GM19455 (cell line): Measurements from ENCODE around the gene PLXNA1.

Source experiments
- ATAC-seq: cut with Tn5 transposase; IDR thresholded peaks from one replicate; pipeline ENCODE4 v1.9.1; 2021; ENCODE audit not compliant: unreplicated experiment

Gene PLXNA1

GRCh38 chr3:126999383-126999782 lies 16.5 kb downstream of the PLXNA1 start:
- no peak for ATAC-seq

DNA sequence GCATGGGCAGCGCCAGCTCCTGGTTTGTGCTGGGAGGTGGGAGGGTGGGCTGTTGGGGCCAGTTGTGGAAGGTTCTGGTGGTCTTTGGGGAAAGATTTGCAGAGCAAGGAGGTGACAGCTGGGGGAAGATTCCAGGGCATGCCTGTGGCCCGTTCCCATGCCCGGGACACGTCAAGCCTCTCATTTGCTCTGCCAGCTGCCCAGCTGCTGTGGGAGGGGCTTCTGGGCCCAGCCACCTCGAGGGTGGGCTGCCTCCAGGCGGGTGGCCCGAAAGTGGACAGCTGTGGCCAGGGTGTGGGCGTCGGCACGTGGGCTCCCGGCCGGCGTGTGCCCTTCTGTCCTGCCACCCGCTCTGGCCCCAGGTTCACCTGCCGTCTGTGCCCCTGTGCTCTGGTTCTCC lies 17.2 kb downstream of the PLXNA1 start:
- ATAC-seq: no peak

DNA sequence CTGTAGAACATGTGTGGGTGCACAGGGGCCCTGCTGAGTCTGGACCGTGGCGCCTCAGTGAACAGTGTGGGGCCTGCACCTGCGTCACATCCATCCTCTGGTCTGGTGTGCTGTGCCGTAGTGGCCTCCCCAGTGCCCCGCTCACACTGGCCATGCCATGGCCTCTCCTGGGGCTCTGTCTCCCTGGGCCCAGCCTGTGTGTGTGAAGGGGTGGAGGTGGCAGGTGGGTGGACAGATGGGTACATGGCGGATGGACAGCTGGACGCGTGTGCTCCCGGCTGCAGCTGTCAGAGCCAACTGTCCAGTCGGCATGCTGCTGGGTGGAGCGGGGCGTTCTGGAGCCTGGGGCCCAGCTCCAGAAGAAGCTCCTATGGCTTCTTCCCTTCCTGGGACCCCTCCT lies 17.8 kb downstream of the PLXNA1 start:
- no peak for ATAC-seq

DNA sequence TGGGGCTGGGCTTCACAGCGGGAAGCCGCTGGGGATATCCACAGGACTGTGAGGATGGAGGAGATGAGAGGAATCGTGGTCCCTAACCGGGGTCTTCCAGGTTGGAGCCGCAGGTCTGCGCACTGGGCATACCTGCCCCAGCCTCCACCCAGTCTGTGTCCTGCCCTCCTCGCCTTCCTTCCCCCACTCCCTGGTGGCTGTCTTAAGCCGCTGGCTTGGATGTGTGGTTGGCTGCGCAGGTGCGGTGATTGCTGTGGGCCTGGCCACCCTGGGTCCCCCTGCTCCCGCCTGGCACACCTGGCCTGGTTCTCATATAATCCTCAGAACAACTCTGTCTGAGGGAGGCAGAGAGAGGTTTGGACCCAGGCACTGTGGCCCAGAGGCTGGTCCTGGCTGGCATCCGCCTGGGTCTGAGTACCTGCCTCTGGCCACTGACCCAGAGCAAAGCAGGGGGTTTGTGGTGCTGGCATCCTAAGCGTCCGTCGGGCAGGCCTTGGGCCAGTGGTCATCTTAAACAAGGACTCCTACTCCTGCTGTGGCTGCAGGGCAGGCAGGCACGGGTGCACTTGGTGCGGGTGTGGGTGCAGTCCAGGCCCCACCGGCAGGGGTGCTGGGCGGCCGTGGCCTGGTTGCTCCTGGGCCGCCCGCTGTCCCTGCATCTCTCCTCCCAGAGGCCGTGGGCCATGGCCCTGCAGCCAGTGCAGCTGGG lies 18.7 kb downstream of the PLXNA1 start:
- no peak for ATAC-seq

DNA sequence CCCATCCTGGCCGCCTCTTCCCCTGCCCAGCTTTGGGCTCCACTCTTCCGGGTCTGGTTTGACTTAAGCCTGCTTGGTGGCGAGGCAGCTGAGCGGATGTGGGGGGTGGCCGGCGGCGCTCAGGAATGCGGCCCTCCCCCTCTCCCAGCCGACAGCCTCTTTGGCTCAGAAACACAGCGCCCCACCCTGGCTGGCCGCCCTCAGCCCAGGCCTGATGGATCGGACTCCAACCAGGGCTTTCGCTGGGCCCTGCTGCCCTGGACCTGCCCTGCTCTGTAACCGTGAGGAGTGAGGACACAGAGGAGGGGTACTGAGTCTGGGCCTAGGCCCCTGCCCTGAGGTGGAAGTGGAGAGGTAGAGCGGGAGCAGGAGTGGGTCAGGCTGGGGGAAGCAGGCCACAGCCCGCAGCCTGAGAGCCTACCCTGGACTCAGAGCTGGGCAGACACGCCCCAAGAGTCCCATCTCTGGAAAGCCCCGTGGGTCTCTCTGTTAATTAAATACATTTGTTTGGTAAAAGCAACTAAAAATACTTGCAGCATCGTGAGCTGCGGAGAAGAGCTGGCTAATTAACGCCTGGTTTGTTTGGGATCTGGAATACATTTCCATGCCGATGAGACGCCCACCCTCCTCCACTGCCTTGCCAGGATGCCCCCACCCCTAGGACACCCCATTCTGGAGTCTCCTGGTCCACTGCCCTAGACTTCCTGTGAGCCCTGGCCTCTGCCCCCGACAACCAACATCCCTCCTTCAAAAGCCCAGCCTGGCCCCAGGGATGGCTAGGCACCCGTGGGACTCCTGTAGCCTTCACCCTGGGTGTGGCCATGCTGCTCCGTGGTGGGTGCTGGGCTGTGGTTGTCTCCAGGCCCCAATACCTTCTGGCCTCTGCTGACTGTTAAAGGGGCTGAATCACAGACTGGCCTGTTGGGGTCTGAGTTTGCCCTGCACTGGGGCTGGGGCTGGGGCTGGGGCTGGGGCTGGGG lies 19.6 kb downstream of the PLXNA1 start:
- ATAC-seq: no peak

GRCh38 chr3:127003175-127003555 lies 20.2 kb downstream of the PLXNA1 start:
- no peak for ATAC-seq

- no peak for ATAC-seq
Observed at GRCh38 chr3:127003601-127004280, 20.8 kb downstream of the PLXNA1 start.

DNA sequence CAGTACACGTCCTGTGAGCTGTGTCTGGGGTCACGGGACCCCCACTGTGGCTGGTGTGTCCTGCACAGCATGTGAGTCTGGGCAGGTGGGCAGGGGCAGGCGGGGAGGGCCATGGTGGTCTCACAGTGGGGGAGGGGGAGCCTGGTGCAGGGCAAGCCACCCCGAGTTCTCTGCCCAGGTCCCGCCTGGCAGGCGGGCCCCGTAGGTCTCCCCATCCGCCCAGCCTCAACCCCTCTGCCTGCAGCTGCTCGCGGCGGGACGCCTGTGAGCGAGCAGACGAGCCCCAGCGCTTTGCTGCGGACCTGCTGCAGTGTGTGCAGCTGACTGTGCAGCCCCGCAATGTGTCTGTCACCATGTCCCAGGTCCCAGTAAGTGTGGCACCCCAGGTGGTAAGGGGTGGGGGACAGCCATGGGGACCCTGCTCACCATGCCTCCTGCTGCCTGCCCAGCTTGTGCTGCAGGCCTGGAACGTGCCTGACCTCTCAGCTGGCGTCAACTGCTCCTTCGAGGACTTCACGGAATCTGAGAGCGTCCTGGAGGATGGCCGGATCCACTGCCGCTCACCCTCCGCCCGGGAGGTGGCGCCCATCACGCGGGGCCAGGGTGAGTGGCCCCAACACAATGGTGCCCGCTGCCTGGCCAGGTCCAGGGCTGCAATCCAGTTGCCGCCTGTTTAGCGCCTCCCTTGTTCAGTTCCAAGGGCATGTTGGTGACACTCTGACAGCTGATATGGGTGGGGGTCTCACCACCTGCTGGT lies 21.9 kb downstream of the PLXNA1 start:
- ATAC-seq: no peak

DNA sequence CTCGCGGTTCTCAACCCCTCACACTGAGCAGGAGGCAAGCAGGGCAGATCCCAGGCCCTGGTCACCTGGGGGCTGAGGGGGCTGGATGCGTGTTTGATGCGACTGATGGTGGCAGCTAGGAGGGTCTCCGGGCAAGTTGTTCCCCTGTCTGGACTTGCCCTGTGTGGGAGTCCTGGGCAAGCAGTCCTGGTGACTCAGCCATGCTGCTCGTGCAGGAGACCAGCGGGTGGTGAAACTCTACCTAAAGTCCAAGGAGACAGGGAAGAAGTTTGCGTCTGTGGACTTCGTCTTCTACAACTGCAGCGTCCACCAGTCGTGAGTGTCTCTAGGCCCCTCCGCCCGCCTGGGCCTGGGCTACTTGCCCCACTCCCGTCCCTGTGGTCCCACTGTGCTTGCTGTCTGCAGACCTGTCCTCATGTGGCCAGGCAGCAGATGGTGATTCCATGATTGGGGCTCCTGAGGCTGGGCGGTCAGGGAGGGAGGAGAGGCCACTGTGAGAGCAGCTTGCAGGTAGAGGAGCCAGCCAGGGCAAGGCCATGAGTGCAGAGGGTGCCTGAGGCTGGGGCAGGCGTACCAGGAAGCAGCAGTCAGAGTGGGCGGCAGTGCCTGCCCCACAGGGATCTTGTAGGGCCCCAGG lies 23.1 kb downstream of the PLXNA1 start:
- no peak for ATAC-seq

- no peak for ATAC-seq
Observed at GRCh38 chr3:127006781-127007436, 24.0 kb downstream of the PLXNA1 start.

DNA sequence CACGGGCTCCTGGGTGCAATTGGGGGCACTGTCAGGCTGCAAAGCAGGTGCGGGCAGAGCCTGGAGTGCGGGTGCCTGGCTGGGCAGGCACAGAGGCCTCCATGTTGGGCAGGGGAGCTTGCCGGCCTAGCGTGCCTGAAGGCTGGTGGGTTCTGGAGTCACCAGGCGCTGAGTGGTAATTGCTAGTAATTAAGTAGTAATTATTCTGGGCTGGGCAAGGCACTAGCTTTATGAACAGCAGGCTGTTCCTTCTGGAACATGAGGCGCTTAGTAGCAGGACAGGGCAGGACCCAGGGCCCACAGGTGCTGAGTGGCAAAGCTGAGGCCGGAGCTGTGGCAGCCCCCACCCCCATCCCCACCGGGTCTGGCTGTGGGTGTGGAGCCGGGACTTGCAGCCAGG lies 25.3 kb downstream of the PLXNA1 start:
- no peak for ATAC-seq

- no peak for ATAC-seq
Observed at GRCh38 chr3:127009531-127009930, 26.6 kb downstream of the PLXNA1 start.

- ATAC-seq: no peak
Observed at GRCh38 chr3:127011270-127011992, 28.5 kb downstream of the PLXNA1 start.

DNA sequence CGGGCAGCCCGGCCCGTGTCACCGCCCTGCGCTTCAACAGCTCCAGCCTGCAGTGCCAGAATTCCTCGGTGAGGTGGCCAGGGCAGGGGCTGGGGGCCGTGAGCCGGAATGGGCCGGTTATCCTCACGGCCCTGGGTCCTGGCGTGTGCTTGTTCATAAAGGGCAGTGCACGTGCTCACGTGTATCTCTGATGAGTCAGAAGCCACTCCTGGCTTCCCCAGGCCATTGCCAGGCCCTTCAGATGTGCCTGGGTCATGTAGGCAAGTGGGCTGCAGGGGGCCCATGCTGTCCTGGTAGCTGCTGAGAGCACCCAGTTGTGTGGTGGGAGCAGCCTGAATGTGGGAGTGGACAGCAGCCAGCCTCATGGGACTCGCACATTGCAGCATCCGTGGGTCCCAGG lies 29.2 kb downstream of the PLXNA1 start:
- ATAC-seq: no peak

GRCh38 chr3:127013181-127013580 lies 30.3 kb downstream of the PLXNA1 start:
- no peak for ATAC-seq

- ATAC-seq: no peak
Observed at GRCh38 chr3:127013758-127014535, 31.0 kb downstream of the PLXNA1 start.

GRCh38 chr3:127014536-127015281 lies 31.8 kb downstream of the PLXNA1 start:
- ATAC-seq: peak; percentile 14
